NCI-H1105 treated with DMSO at 0.1 percent for 48 hours (cell line): ENCODE results near the gene B4GALT6.

Source experiments
- DNase-seq: peaks from one replicate; lab custom pipeline; 2025; lab: John Stamatoyannopoulos, UW

Gene B4GALT6

GRCh38 chr18:31658670-31659575 lies 25.5 kb downstream of the B4GALT6 start:
- DNase-seq, result no peak

GRCh38 chr18:31657823-31658669 lies 26.3 kb downstream of the B4GALT6 start:
- DNase-seq, result peak; percentile 83

- DNase-seq, result no peak
Observed at GRCh38 chr18:31656754-31657153, 27.6 kb downstream of the B4GALT6 start.

GRCh38 chr18:31655354-31655753 lies 29.0 kb downstream of the B4GALT6 start:
- DNase-seq, result no peak

GRCh38 chr18:31652877-31653276 lies 31.5 kb downstream of the B4GALT6 start:
- no peak for DNase-seq

- no peak for DNase-seq
Observed at GRCh38 chr18:31652357-31652756, 32.0 kb downstream of the B4GALT6 start.

- DNase-seq, result no peak
Observed at GRCh38 chr18:31651369-31651768, 33.0 kb downstream of the B4GALT6 start.

GRCh38 chr18:31649978-31650719 lies 34.2 kb downstream of the B4GALT6 start:
- no peak for DNase-seq

GRCh38 chr18:31649449-31649848 lies 34.9 kb downstream of the B4GALT6 start:
- no peak for DNase-seq

GRCh38 chr18:31648966-31649429 lies 35.4 kb downstream of the B4GALT6 start:
- no peak for DNase-seq

- DNase-seq, result no peak
Observed at GRCh38 chr18:31648458-31648857, 35.9 kb downstream of the B4GALT6 start.

- DNase-seq, result no peak
Observed at GRCh38 chr18:31647127-31647753, 37.1 kb downstream of the B4GALT6 start.

GRCh38 chr18:31646332-31647126 lies 37.9 kb downstream of the B4GALT6 start:
- DNase-seq, result no peak

GRCh38 chr18:31645411-31645810 lies 39.0 kb downstream of the B4GALT6 start:
- DNase-seq, result no peak

GRCh38 chr18:31643003-31643402 lies 41.4 kb downstream of the B4GALT6 start:
- DNase-seq, result no peak

GRCh38 chr18:31637445-31637844 lies 46.9 kb downstream of the B4GALT6 start:
- DNase-seq, result no peak

GRCh38 chr18:31636387-31636786 lies 48.0 kb downstream of the B4GALT6 start:
- no peak for DNase-seq

GRCh38 chr18:31634331-31634713 lies 50.1 kb downstream of the B4GALT6 start:
- no peak for DNase-seq

GRCh38 chr18:31633392-31634330 lies 50.7 kb downstream of the B4GALT6 start:
- no peak for DNase-seq

GRCh38 chr18:31632356-31632755 lies 52.0 kb downstream of the B4GALT6 start:
- no peak for DNase-seq
